Right kidney (tissue), 9 donors: ENCODE data around the gene PSMD5.

ENCODE experiments used
- DNase-seq: peaks from one replicate; pipeline ENCODE4 v3.0.0-alpha.2; 2016
- long read RNA-seq, 8 donors: transcript quantifications; one replicate each; lab custom pipeline, GENCODE V29; 2026

PSMD5 gene
- long read RNA-seq, donor 1, transcript PSMD5-201 (10 exons, 3,443 nt), result major isoform, 9 of 10 reads
- long read RNA-seq, donor 1, partial matches to known transcripts, result 0 of 10 reads
- long read RNA-seq, donor 1, other reads (novel, unspliced or antisense), result 0 of 10 reads
- long read RNA-seq, donor 2, partial matches to known transcripts, result 0 of 3 reads
- long read RNA-seq, donor 2, other reads (novel, unspliced or antisense), result 0 of 3 reads
- long read RNA-seq, donor 3, transcript PSMD5-201 (10 exons, 3,443 nt), result major isoform, 5 of 5 reads
- long read RNA-seq, donor 3, partial matches to known transcripts, result 0 of 5 reads
- long read RNA-seq, donor 3, other reads (novel, unspliced or antisense), result 0 of 5 reads
- long read RNA-seq, donor 4, transcript PSMD5-201 (10 exons, 3,443 nt), result major isoform, 6 of 8 reads
- long read RNA-seq, donor 4, partial matches to known transcripts, result 0 of 8 reads
- long read RNA-seq, donor 4, other reads (novel, unspliced or antisense), result 0 of 8 reads
- long read RNA-seq, donor 5, transcript PSMD5-201 (10 exons, 3,443 nt), result major isoform, 9 of 15 reads
- long read RNA-seq, donor 5, partial matches to known transcripts, result 0 of 15 reads
- long read RNA-seq, donor 5, other reads (novel, unspliced or antisense), result 5 of 15 reads
- long read RNA-seq, donor 6, transcript PSMD5-201 (10 exons, 3,443 nt), result major isoform, 5 of 5 reads
- long read RNA-seq, donor 6, partial matches to known transcripts, result 0 of 5 reads
- long read RNA-seq, donor 6, other reads (novel, unspliced or antisense), result 0 of 5 reads
- long read RNA-seq, donor 7, transcript PSMD5-201 (10 exons, 3,443 nt), result major isoform, 13 of 15 reads
- long read RNA-seq, donor 7, partial matches to known transcripts, result 0 of 15 reads
- long read RNA-seq, donor 7, other reads (novel, unspliced or antisense), result 0 of 15 reads
- long read RNA-seq, donor 8, partial matches to known transcripts, result 0 of 3 reads
- long read RNA-seq, donor 8, other reads (novel, unspliced or antisense), result 0 of 3 reads

GRCh38 chr9:120842685-120843485, at the start of gene PSMD5:
PSMD5 (minus strand) TSS chr9:120842922; CDS start chr9:120842909, 13 bp downstream.
- peak; percentile 85 for DNase-seq

GRCh38 chr9:120891884-120892747, 49.4 kb upstream of the PSMD5 start:
- DNase-seq, result no peak

- no peak for DNase-seq
Measured at GRCh38 chr9:120891245-120891883, 48.6 kb upstream of the PSMD5 start.

GRCh38 chr9:120890320-120891244, 47.9 kb upstream of the PSMD5 start:
- DNase-seq, result no peak

GRCh38 chr9:120889606-120890271, 47.0 kb upstream of the PSMD5 start:
- DNase-seq, result no peak

GRCh38 chr9:120888626-120889025, 45.9 kb upstream of the PSMD5 start:
- no peak for DNase-seq

- DNase-seq, result no peak
Measured at GRCh38 chr9:120886490-120886967, 43.8 kb upstream of the PSMD5 start.

- DNase-seq, result no peak
Measured at GRCh38 chr9:120885958-120886357, 43.2 kb upstream of the PSMD5 start.

- DNase-seq, result no peak
Measured at GRCh38 chr9:120885457-120885856, 42.7 kb upstream of the PSMD5 start.

GRCh38 chr9:120883608-120883996, 40.9 kb upstream of the PSMD5 start:
- DNase-seq, result no peak

- no peak for DNase-seq
Measured at GRCh38 chr9:120882935-120883607, 40.3 kb upstream of the PSMD5 start.

GRCh38 chr9:120879446-120879845, 36.7 kb upstream of the PSMD5 start:
- DNase-seq, result no peak

- no peak for DNase-seq
Measured at GRCh38 chr9:120878188-120879130, 35.7 kb upstream of the PSMD5 start.

GRCh38 chr9:120877276-120878034, 34.7 kb upstream of the PSMD5 start:
- DNase-seq, result peak; percentile 71

GRCh38 chr9:120876842-120877240, 34.1 kb upstream of the PSMD5 start, which contains the start of gene PHF19:
PHF19 (minus strand) TSS chr9:120877188; CDS start chr9:120874741, 2,447 bp downstream.
- no peak for DNase-seq
